SK-N-SH treated with all-trans-retinoic acid at 6 μM for 48 hours (cell line): Measurements from ENCODE around the gene FAM13A.

Experiments
- BACH2 ChIP-seq: fragments of 250-450 bp; sonication (Bioruptor Pico); IDR thresholded peaks from 2 replicates; pipeline ENCODE4 v1.9.0; 2021; ENCODE audit warnings: mild to moderate bottlenecking, borderline replicate concordance
- CSDC2 ChIP-seq: fragments of 250-450 bp; sonication (Bioruptor Pico); IDR thresholded peaks from 2 replicates; pipeline ENCODE4 v1.5.0; 2020; ENCODE audit warnings: mild to moderate bottlenecking, moderate library complexity
- ESRRG ChIP-seq: fragments of 250-450 bp; sonication (Bioruptor Pico); IDR thresholded peaks from 2 replicates; pipeline ENCODE4 v1.6.1; 2021; ENCODE audit warnings: mild to moderate bottlenecking
- PPARA ChIP-seq: fragments of 250-450 bp; sonication (Bioruptor Pico); IDR thresholded peaks from 2 replicates; pipeline ENCODE4 v1.5.0; 2020; ENCODE audit warnings: mild to moderate bottlenecking, borderline replicate concordance
- SNAI2 ChIP-seq: fragments of 250-450 bp; sonication (Bioruptor Pico); IDR thresholded peaks from 2 replicates; pipeline ENCODE4 v1.5.0; 2020; ENCODE audit warnings: mild to moderate bottlenecking, moderate library complexity
- TCF4 ChIP-seq: fragments of 250-450 bp; sonication (Bioruptor Pico); IDR thresholded peaks from 2 replicates; pipeline ENCODE4 v1.8.0; 2021; ENCODE audit warnings: mild to moderate bottlenecking, moderate library complexity, borderline replicate concordance
- ZFP3 ChIP-seq: fragments of 250-450 bp; sonication (Bioruptor Pico); IDR thresholded peaks from 2 replicates; pipeline ENCODE4 v1.5.0; 2020; ENCODE audit warnings: mild to moderate bottlenecking, moderate library complexity
- ZNF8 ChIP-seq: fragments of 450-650 bp; formaldehyde crosslinking; IDR thresholded peaks from 2 replicates; pipeline ENCODE4 v1.5.0; 2020; ENCODE audit warnings: mild to moderate bottlenecking, moderate library complexity
- TF ChIP-seq, protein P1 (sequence below): fragments of 250-450 bp; sonication (Bioruptor Pico); IDR thresholded peaks from 2 replicates; pipeline ENCODE4 v1.5.1; 2020; ENCODE audit warnings: low read depth, mild to moderate bottlenecking, moderate library complexity
- TF ChIP-seq, protein P2 (sequence below): fragments of 250-450 bp; sonication (Bioruptor Pico); IDR thresholded peaks from 2 replicates; pipeline ENCODE4 v1.8.0; 2020; ENCODE audit warnings: mild to moderate bottlenecking, moderate library complexity, borderline replicate concordance
- TF ChIP-seq, protein P3 (sequence below): fragments of 250-450 bp; sonication (Bioruptor Pico); IDR thresholded peaks from 2 replicates; pipeline ENCODE4 v1.5.0; 2020; ENCODE audit warnings: mild to moderate bottlenecking, moderate library complexity
- TF ChIP-seq, protein P4 (sequence below): fragments of 250-450 bp; sonication (Bioruptor Pico); IDR thresholded peaks from 2 replicates; pipeline ENCODE4 v1.5.1; 2021; ENCODE audit warnings: mild to moderate bottlenecking, moderate library complexity

DNA sequence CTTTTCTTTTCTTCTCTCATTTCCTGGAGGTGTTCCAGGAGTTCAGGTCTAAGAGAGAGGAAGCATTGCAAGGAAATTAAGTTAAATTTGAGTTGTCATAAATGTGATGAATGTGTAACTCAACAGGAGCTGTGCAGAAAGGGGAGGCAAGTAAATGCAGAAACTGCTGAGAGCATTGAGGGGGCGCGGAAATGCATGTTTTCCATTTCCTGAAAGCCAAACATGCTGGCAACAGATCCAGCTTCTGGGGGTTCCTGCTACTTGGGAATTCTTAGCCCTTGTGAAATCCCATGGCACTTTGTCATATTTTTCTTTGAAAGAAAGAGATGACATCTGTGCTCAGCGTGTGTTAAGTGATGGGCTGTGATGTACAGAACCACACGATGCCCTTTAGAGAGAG, 325.6 kb downstream of the FAM13A start:
- TF ChIP-seq, protein P1, sequence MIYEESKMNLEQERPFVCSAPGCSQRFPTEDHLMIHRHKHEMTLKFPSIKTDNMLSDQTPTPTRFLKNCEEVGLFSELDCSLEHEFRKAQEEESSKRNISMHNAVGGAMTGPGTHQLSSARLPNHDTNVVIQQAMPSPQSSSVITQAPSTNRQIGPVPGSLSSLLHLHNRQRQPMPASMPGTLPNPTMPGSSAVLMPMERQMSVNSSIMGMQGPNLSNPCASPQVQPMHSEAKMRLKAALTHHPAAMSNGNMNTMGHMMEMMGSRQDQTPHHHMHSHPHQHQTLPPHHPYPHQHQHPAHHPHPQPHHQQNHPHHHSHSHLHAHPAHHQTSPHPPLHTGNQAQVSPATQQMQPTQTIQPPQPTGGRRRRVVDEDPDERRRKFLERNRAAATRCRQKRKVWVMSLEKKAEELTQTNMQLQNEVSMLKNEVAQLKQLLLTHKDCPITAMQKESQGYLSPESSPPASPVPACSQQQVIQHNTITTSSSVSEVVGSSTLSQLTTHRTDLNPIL: no peak
- TF ChIP-seq, protein P2, sequence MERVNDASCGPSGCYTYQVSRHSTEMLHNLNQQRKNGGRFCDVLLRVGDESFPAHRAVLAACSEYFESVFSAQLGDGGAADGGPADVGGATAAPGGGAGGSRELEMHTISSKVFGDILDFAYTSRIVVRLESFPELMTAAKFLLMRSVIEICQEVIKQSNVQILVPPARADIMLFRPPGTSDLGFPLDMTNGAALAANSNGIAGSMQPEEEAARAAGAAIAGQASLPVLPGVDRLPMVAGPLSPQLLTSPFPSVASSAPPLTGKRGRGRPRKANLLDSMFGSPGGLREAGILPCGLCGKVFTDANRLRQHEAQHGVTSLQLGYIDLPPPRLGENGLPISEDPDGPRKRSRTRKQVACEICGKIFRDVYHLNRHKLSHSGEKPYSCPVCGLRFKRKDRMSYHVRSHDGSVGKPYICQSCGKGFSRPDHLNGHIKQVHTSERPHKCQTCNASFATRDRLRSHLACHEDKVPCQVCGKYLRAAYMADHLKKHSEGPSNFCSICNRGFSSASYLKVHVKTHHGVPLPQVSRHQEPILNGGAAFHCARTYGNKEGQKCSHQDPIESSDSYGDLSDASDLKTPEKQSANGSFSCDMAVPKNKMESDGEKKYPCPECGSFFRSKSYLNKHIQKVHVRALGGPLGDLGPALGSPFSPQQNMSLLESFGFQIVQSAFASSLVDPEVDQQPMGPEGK (CRISPR knock-in tag): no peak
- TF ChIP-seq, protein P3, sequence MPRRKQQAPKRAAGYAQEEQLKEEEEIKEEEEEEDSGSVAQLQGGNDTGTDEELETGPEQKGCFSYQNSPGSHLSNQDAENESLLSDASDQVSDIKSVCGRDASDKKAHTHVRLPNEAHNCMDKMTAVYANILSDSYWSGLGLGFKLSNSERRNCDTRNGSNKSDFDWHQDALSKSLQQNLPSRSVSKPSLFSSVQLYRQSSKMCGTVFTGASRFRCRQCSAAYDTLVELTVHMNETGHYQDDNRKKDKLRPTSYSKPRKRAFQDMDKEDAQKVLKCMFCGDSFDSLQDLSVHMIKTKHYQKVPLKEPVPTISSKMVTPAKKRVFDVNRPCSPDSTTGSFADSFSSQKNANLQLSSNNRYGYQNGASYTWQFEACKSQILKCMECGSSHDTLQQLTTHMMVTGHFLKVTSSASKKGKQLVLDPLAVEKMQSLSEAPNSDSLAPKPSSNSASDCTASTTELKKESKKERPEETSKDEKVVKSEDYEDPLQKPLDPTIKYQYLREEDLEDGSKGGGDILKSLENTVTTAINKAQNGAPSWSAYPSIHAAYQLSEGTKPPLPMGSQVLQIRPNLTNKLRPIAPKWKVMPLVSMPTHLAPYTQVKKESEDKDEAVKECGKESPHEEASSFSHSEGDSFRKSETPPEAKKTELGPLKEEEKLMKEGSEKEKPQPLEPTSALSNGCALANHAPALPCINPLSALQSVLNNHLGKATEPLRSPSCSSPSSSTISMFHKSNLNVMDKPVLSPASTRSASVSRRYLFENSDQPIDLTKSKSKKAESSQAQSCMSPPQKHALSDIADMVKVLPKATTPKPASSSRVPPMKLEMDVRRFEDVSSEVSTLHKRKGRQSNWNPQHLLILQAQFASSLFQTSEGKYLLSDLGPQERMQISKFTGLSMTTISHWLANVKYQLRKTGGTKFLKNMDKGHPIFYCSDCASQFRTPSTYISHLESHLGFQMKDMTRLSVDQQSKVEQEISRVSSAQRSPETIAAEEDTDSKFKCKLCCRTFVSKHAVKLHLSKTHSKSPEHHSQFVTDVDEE (CRISPR knock-in tag): no peak
- TF ChIP-seq, protein P4, sequence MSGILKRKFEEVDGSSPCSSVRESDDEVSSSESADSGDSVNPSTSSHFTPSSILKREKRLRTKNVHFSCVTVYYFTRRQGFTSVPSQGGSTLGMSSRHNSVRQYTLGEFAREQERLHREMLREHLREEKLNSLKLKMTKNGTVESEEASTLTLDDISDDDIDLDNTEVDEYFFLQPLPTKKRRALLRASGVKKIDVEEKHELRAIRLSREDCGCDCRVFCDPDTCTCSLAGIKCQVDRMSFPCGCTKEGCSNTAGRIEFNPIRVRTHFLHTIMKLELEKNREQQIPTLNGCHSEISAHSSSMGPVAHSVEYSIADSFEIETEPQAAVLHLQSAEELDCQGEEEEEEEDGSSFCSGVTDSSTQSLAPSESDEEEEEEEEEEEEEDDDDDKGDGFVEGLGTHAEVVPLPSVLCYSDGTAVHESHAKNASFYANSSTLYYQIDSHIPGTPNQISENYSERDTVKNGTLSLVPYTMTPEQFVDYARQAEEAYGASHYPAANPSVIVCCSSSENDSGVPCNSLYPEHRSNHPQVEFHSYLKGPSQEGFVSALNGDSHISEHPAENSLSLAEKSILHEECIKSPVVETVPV (CRISPR knock-in tag): no peak
- no peak for TF ChIP-seq SNAI2
- no peak for TF ChIP-seq PPARA
- TF ChIP-seq BACH2 (CRISPR knock-in tag): no peak
- no peak for TF ChIP-seq TCF4
- no peak for TF ChIP-seq ESRRG (CRISPR knock-in tag)
- TF ChIP-seq CSDC2: no peak
- TF ChIP-seq ZFP3 (CRISPR knock-in tag): no peak
- no peak for TF ChIP-seq ZNF8 (CRISPR knock-in tag)
